Spleen (tissue), 7 donors: ENCODE results near the gene MPHOSPH10.
"Not testable (repeated sequence)": the region's sequence is repeated elsewhere in the genome, so short reads cannot be mapped to it uniquely, and the experiment has no call there.

Experiments used
- CTCF ChIP-seq, 11 experiments: fragments of 200-600 bp in 7 of 11; fragments of 450-650 bp in 4 of 11; sonication (generic) in 4 of 11; IDR thresholded peaks in 8 of 11; conservative IDR thresholded peaks in 3 of 11; 1 replicate in 7 of 11; 2 replicates in 4 of 11; pipeline versions ENCODE4 v1.4.0 to v1.8.0; 2016 to 2021; ENCODE audit warnings: antibody characterized with exemption in 11 of 11, inconsistent platforms in 4 of 11, mild to moderate bottlenecking in 1 of 11
- POLR2A ChIP-seq, 3 donors: fragments of 450-650 bp; IDR thresholded peaks; one replicate each; pipeline ENCODE4 v1.5.1; 2017; ENCODE audit warnings: antibody characterized with exemption in 3 of 3, mild to moderate bottlenecking in 1 of 3
- POLR2AphosphoS5 ChIP-seq, 3 donors: sonication (generic); formaldehyde crosslinking; IDR thresholded peaks; one replicate each; pipeline ENCODE4 v1.5.1; 2017; ENCODE audit warnings: antibody characterized with exemption in 3 of 3
- donor health status: DM: no; HTN: no; CAD: no; lungs with moderate emphysema.
- donor health status: DM: no; HTN: no; CAD: no.
- donor health status: DM: no; HTN: no; CAD: no.

- not testable (repeated sequence) for TF ChIP-seq POLR2AphosphoS5 (IDR thresholded peaks at IDR 0.05); CTCF (IDR thresholded peaks at IDR 0.05 in 8 of 11, conservative IDR thresholded peaks at IDR 0.05 in 3 of 11); POLR2A (IDR thresholded peaks at IDR 0.05)
Measured at GRCh38 chr2:71091808-71092207, 38.6 kb upstream of the MPHOSPH10 start.
